Measurements from ENCODE around the gene CRYL1. TPM values are rescaled to one million over a fixed set of nuclear protein-coding genes. Genes with fewer than 3 reads are reported as not detected.

The CRYL1 gene
- total and polyA plus RNA-seq, 2 experiments from 2014 or later: 41.6 to 43.6 TPM

DNA sequence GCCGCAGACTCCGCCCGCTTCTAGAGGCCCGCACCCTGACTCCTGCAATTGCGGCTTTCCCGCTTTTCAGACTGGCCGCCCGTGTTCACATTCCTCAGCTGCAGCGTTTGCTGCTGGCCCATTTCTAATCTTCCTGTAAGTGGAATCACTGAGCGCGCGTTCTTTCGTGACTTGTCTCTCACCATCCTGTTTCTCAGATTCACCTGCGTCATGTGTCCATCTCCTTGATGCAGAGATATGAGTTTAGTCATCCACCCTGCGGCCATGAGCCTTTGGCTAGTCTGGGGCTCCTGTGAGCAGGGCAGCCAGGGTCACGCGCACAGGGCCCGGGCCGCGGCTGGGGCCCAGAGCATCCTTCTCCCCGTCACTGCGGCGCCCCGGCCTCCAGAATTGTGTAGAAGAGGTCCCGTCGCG, 110.0 kb downstream of the CRYL1 start:
- Histone ChIP-seq H3K4me1 (ENCODE audit: low read depth) (peaks cover 7% of the 10 kb centered on the region), H3K36me3 (no peaks in the 10 kb centered on the region), H3K27ac (no peak overlapping the region), H3K27me3 (peaks cover 5% of the 10 kb centered on the region), H3K4me3 (no peak overlapping the region), H3K9me3 (ENCODE audit: low read depth) (no peaks in the 10 kb centered on the region)
- DNase-seq (ENCODE audit: low read depth in 1 of 2, low spot score in 1 of 2): no peak
- TF ChIP-seq, protein P1, sequence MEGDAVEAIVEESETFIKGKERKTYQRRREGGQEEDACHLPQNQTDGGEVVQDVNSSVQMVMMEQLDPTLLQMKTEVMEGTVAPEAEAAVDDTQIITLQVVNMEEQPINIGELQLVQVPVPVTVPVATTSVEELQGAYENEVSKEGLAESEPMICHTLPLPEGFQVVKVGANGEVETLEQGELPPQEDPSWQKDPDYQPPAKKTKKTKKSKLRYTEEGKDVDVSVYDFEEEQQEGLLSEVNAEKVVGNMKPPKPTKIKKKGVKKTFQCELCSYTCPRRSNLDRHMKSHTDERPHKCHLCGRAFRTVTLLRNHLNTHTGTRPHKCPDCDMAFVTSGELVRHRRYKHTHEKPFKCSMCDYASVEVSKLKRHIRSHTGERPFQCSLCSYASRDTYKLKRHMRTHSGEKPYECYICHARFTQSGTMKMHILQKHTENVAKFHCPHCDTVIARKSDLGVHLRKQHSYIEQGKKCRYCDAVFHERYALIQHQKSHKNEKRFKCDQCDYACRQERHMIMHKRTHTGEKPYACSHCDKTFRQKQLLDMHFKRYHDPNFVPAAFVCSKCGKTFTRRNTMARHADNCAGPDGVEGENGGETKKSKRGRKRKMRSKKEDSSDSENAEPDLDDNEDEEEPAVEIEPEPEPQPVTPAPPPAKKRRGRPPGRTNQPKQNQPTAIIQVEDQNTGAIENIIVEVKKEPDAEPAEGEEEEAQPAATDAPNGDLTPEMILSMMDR (IDR thresholded peaks at IDR 0.05; ENCODE audit: low read depth, low read length): no peak

DNA sequence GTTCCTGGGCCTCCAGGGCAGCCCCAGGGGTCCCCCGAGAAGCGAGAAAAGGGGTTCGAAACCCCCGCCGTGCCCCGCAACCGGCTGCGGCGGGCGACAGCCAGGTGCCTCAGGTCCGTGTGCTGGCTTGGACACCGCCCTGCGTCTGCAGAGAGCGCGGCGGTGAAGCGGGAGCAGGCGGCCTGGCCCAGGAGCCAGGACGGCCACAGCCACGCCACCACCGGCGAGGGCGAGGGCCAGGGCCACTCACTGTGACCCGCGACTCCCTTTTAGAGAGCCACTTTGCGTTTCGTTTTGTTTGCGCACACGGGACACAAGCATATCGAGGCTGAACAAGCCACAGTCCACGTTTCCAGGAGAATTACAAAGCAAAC, 110.4 kb downstream of the CRYL1 start:
- peaks cover 7% of the 10 kb centered on the region for H3K4me1 ChIP-seq (ENCODE audit: low read depth)
- peaks cover 5% of the 10 kb centered on the region for H3K27me3 ChIP-seq
- no peak overlapping the region for H3K4me3 ChIP-seq
- no peaks in the 10 kb centered on the region for H3K36me3 ChIP-seq
- no peak overlapping the region for H3K27ac ChIP-seq
- no peaks in the 10 kb centered on the region for H3K9me3 ChIP-seq (ENCODE audit: low read depth)
- TF ChIP-seq, protein P1 (IDR thresholded peaks at IDR 0.05; ENCODE audit: low read depth, low read length): no peak
- DNase-seq (ENCODE audit: low read depth in 1 of 2, low spot score in 1 of 2): no peak

DNA sequence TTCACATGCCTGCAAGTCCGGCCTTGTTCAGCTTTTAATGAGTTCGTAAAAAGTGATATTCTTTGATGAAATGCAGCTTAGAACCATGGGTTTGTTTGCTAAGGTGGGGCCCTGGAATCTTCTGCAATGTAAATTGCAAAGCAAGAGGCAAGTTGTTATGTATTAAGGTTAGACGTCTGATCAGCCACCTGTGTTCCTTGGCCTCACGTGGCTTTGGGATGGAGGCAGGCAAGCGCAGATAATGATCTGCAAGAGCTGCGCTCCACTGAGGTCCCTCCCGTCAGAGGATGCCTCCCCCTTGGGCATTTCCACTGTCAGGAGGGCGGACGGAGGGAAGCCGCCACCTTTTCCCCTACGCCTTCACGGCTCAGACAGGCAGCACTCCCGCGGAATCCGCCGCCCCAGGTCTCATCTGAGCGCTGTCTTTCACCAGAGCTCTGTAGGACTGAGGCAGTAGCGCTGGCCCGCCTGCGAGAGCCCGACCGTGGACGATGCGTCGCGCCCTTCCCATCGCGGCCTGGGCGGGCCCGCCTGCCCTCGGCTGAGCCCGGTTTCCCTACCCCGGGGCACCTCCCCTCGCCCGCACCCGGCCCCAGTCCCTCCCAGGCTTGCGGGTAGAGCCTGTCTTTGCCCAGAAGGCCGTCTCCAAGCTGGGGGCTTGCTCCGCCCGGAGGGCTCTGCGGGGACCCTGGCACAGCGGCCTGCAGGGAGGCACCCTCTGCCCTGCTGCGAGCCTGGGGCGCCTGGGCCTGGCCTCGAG, 110.9 kb downstream of the CRYL1 start:
- DNase-seq (ENCODE audit: low read depth in 1 of 2, low spot score in 1 of 2): no peak
- no peaks in the 10 kb centered on the region for H3K36me3 ChIP-seq
- H3K9me3 ChIP-seq (ENCODE audit: low read depth): no peaks in the 10 kb centered on the region
- H3K27ac ChIP-seq: no peak overlapping the region
- peaks cover 5% of the 10 kb centered on the region for H3K27me3 ChIP-seq
- H3K4me1 ChIP-seq (ENCODE audit: low read depth): peaks cover 7% of the 10 kb centered on the region
- TF ChIP-seq, protein P1 (IDR thresholded peaks at IDR 0.05; ENCODE audit: low read depth, low read length): no peak
- no peak overlapping the region for H3K4me3 ChIP-seq

DNA sequence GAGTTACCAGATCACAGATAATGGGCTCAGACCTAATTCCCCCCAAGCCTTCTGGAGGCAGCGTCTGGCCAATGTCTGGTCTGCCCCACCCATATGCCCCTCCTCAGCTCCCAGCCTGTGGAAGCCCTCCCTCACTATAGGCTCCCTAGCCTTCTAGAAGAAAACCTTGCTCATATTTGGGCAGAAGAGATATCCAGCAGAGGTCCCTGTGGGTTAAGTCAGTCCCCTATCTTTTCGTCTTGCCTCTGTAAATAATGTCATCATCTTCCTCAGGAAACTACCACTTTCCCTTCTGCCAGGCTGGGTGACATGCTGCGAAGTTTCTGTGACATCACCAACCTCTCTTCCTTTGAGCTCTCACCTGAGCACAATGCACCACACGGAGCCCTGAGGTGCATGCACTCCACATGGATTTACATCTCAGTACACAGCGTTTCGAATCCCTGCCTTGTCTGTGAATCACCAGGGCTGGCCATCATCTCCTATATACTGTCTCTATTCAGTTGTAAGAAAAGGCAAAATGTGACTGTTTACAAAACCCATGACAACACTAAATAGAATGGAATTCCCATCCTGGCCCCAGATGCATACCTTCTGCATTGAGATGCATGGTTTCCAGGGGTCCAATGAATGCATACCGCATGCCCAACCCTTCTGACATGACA, 112.8 kb downstream of the CRYL1 start:
- H3K27ac ChIP-seq: no peak overlapping the region
- no peaks in the 10 kb centered on the region for H3K36me3 ChIP-seq
- H3K27me3 ChIP-seq: peaks cover 5% of the 10 kb centered on the region
- no peaks in the 10 kb centered on the region for H3K9me3 ChIP-seq (ENCODE audit: low read depth)
- DNase-seq (ENCODE audit: low read depth in 1 of 2, low spot score in 1 of 2): no peak
- TF ChIP-seq, protein P1 (IDR thresholded peaks at IDR 0.05; ENCODE audit: low read depth, low read length): no peak
- H3K4me3 ChIP-seq: no peak overlapping the region
- peaks cover 7% of the 10 kb centered on the region for H3K4me1 ChIP-seq (ENCODE audit: low read depth)

DNA sequence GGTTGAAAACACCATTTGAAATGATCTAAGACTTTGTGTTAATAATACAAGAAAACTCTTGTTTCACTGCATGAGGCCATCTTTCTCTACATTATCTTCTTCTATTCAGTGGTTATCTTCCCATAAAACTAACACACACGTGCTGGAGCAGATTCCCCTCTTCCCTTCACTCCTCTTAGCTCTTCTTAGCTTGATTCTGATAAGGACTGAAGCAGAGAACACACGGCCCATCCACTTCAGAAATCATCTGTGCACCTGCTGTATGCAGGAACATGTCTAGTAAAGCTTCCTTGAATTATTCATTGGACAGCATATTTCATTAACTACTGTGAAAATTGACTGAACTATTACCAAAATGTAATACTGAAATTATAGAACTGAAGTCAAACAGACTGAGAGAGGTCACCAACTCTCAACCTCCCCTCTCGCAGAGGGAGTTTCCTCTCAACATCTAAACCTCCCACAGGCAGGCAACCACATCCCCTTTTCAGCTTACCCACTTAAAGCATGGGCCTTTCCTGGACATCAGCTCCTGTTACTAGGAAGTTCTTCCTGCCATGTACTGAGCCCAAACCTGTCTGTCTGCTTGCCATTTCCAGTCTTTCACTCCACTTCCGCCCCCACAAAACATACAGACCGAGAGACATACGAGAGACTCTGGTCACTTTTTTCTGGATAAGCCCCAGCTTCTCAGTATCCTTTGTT, 113.9 kb downstream of the CRYL1 start:
- DNase-seq (ENCODE audit: low read depth in 1 of 2, low spot score in 1 of 2): no peak
- Histone ChIP-seq H3K36me3 (no peaks in the 10 kb centered on the region), H3K9me3 (ENCODE audit: low read depth) (no peaks in the 10 kb centered on the region), H3K4me1 (ENCODE audit: low read depth) (peaks cover 7% of the 10 kb centered on the region), H3K27me3 (peaks cover 5% of the 10 kb centered on the region), H3K27ac (no peak overlapping the region), H3K4me3 (no peak overlapping the region)
- TF ChIP-seq, protein P1 (IDR thresholded peaks at IDR 0.05; ENCODE audit: low read depth, low read length): no peak

All from cardiac muscle cell (in vitro differentiated cells and primary cell).